GM19351 (cell line): ENCODE data around the gene MCM5.
"Not testable (repeated sequence)": the region's sequence is repeated elsewhere in the genome, so short reads cannot be mapped to it uniquely, and the experiment has no call there.

ENCODE experiments used
- ATAC-seq: cut with Tn5 transposase; IDR thresholded peaks from one replicate; pipeline ENCODE4 v1.9.1; 2021; ENCODE audit warnings: mild to moderate bottlenecking, moderate library complexity; ENCODE audit not compliant: unreplicated experiment

The MCM5 gene

DNA sequence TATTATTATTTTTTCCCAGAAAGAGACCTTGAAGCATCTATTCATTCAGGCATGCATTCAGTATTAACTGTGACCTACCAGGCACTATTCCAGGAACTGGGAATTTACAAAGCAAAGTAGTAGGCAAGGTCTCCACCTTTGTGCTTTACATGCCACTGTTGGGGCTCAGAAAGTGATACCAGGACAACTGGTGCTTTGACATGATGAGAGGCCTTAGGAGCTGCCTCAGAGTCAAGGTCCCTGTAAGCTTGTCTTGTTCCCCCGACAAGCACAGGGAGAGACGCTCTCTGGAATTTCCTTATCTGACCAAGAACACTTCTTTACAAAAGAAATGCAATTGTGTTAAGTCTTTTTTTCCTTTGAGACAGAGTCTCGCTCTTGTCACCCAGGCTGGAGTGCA, 21.3 kb upstream of the MCM5 start:
- ATAC-seq = no peak

DNA sequence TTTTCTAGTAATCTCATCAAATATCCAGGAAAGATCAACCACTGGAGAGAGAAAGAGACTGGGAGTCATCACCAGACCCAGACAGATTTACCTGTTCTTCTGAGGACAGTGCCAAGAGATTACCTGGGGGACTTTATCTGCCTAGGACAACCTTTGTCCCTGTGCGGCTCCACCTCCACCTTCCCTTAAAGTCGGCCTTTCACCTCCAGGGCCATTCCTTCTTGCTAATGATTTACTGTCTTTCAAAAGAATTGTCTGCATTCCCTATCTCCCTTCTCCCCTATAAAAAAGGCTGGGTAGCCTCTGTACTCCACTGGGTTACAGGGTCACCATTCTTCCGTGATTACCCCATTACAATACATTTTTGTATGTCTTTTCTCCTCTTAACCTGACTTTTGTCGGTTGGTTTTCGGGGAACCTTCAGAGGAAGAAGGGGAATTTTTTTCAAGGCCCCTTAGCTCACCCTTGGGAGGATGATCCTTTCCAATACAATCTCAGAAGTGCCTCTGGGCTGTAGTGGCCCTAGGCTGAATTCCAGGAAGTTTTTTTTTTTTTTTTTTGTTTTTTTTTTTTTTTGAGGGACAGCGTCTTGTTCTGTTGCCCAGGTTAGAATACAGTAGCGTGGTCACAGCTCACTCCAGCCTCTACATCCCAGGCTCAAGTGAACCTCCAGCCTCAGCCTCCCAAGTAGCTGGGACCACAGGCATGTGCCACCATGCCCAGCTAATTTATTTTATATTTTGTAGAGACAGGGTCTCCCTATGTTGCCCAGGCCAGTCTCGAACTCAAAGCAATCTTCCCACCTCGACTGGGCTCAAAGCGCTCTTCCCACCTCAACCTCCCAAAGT, 20.6 kb upstream of the MCM5 start:
- ATAC-seq = no peak

DNA sequence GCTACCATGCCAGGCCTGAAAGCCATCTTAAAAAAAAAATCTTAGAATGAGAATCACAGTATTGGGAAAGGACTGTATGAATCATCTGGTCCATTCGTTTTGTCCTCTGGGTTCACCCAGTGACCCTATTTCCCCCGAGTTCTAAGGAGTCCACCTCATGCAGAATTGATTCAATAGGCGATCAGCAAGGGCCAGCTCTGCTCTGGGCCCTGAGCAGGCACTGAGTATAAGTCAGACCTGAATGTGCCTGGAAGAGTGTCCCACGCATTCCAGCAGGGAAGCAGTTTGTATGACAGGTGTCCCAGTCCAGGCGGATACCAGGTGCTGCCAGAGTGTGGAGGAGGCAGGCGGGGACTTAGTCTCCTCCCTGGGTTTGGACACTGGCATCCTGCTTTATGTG, 19.9 kb upstream of the MCM5 start:
- no peak for ATAC-seq

DNA sequence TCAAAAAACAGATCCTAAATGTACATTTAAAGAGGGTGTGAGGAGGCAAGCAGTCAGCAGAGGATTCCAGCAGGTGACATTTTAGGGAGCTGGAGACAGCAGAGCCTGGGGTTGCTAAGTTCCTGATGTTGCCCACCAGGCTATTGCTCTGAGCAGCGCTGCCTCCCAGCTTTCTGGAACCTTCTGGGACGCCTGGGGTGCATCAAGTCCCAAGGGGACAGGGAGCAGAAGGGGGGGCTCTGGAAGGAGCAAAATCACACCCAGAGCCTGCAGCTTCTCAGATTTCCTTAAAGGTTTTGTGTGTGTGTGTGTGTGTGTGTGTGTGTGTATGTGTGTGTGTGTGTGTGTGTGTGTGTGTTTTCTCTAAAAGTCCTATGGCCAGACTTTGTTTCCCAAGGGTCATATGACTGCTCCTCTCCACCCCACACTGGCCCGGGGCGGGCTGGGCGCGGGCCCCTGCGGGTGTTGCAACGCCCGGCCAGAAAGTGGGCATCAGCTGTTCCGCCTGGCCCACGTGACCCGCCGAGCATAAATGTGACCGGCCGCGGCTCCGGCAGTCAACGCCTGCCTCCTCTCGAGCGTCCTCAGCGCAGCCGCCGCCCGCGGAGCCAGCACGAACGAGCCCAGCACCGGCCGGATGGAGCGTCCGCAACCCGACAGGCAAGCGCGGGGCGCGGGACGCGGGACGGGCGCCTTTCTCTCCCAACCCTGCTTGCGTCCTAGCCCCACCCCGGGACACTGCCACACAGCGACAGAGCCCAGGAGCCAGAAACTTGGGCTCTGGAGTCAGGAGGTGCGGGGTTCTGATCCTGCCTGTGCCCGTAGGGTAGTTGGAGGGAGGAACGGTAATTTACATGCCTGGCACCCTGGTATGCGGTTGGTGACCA, 19.2 kb upstream of the MCM5 start, which contains the start of gene HMOX1:
Gene HMOX1 (plus strand): TSS at position 560 of the 887 bp plus-strand sequence. CDS start 78 bp downstream, at position 638.
- peak; percentile 72 for ATAC-seq

DNA sequence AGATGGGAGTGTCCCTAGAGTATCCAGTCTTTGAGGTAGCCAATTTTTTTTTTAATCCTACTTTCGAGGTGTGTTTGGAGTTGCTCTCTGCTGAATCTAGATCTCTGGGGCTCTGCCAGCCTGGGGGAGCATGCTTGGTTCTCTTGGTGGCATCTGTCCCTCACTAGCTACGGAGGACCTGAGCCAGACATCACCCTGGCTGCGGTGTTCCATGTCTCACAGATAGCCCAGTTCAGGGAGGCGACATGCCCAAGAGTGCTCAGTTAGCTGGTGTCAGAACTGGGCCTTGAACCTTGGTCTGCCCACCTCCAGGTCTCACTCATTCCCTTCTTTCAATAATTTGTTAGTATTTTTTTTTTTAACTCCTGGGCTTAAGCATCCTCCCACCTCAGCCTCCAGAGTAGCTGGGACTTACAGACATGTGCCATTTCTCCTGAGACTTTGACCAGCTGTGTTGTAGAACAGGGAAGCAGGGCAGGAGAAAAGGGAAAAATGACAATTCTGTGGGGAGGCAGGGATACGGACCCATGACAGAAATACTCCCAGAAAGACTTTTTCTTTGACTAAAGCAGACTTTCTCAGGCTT, 18.4 kb upstream of the MCM5 start:
- ATAC-seq = no peak

DNA sequence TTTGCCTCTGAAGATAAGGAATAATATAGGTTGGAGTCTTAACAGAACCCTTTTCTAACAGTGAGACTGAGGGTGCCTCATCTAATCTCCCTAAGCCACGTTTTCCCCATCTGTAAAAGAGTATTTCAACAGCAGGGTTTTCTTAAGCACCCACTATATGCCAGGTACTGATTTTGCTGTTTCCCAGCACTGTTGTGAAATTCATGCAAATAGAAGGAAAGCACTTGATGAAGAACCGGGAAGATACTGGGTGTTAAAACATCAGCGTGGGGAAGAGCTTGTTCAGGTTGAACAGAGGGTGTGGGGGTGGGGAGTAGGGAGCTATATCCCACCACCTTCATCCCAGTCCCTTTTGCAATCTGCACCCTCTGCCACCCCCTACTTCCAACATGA, 16.3 kb upstream of the MCM5 start:
- no peak for ATAC-seq

DNA sequence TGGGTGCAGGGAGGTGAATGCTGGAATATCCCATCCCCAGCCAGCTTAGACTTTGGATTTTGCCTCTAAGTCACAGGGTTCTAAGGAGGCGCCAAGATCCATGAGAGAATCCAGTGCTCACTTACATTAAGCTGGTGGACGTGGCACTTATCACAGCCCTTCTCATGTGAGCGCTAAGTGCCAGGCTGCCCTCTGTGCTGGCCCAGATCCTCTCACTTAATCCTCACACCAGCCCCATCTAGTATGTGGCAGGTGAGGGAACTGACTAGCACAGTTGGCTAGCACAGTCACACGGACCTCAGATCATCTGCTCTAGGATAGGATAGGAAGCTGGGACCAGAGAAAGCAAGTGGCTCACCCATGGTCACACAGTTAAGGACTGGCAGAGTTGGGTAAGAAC, 15.4 kb upstream of the MCM5 start:
- no peak for ATAC-seq

DNA sequence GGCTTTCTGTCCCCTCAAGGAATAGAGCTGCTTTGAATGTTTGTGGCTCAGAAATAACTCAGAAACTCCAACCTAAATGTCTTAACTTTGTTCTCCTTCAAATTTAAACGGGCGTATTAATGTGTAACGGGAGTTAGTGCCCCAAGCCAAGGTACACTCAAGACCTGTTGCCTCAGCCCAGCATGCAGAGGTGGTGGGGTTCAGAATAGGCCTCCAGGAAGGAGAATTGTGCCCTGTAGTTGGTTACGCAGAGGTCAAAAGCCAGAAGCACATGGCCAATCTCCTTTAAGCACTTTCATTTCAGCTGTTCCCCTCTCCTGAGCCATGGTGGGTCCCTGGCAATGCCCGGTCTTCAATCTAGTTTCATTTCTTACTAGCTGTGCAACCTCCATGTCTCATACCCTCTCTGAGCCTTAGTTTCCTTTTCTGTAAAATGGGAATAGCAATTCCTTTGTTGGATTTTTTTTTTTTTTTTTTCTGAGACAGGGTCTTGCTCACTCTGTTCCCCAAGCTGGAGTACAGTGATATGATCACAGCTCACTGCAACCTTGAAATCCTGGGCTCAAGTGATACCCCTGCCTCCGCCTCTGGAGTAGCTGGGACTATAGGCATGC, 14.9 kb upstream of the MCM5 start:
- ATAC-seq = no peak

DNA sequence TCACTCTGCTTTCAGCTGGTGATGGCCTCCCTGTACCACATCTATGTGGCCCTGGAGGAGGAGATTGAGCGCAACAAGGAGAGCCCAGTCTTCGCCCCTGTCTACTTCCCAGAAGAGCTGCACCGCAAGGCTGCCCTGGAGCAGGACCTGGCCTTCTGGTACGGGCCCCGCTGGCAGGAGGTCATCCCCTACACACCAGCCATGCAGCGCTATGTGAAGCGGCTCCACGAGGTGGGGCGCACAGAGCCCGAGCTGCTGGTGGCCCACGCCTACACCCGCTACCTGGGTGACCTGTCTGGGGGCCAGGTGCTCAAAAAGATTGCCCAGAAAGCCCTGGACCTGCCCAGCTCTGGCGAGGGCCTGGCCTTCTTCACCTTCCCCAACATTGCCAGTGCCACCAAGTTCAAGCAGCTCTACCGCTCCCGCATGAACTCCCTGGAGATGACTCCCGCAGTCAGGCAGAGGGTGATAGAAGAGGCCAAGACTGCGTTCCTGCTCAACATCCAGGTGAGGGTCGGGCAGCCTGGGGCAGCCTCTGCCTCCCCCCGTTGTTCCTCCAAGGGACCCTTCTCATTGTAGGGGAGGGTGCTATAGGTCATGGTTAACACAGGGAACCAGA, 13.2 kb upstream of the MCM5 start:
- ATAC-seq = no peak

DNA sequence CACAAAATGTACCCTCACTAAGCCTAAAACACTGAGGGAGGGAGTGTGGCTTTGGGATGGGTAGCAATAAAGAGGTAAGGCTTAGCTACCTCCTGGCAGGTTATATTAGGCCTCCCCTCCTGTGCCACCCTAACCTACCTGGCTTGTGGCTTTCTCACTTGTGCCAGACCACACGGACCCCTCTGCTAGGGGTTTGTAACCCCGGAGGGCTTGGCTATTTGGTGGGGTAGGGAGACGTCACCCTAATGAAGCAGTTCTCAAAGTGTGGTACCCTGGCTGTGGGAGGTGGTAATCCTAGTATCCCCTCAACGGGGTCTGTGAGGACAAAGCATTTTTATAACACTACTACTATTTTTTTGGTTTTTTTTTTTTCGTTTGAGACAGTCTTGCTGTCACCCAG, 9.0 kb upstream of the MCM5 start:
- ATAC-seq = no peak

DNA sequence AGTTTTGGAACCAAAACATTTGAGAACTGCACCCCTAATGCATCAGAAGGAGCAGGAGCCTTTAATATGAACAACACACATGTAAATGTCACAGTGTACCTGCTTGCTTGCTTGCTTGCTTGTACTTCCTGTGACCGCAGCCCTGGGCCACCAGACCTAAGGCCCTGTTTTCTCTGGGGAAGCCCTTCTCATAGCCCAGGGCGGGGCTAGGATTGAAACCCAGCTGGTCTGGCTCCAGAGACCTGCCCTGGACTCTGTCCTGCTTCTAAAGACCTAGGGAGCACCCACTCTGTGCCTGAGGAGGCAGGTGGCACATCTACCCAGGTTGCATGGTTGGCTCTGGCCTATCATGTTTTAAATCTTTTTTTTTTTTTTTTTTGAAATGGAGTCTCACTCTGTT, 7.6 kb upstream of the MCM5 start:
- no peak for ATAC-seq

DNA sequence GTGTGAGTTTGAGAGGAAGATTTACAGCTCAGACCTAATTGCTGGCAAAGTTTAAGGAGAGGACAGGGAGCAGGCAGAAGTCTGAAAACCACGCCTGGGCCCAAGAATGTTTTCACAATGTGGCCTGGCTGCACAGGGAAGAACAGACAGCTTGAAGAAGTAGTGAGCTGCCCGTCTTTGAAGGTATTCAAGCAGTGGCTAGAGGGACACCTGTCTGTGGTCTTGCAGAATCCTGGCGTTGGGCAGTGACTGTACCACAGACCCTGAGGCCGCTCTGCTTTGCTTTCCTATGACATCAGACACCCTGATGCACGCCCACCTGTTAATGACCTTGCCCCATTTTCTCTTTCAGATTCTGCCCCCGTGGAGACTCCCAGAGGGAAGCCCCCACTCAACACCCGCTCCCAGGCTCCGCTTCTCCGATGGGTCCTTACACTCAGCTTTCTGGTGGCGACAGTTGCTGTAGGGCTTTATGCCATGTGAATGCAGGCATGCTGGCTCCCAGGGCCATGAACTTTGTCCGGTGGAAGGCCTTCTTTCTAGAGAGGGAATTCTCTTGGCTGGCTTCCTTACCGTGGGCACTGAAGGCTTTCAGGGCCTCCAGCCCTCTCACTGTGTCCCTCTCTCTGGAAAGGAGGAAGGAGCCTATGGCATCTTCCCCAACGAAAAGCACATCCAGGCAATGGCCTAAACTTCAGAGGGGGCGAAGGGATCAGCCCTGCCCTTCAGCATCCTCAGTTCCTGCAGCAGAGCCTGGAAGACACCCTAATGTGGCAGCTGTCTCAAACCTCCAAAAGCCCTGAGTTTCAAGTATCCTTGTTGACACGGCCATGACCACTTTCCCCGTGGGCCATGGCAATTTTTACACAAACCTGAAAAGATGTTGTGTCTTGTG, 6.6 kb upstream of the MCM5 start:
- ATAC-seq = no peak

DNA sequence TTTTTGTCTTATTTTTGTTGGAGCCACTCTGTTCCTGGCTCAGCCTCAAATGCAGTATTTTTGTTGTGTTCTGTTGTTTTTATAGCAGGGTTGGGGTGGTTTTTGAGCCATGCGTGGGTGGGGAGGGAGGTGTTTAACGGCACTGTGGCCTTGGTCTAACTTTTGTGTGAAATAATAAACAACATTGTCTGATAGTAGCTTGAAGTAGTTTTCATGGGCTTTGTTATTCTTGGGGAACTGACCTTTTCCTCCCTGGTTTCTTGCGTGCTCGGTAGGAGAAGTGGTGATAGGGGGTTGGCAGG, 6.0 kb upstream of the MCM5 start:
- ATAC-seq = no peak

DNA sequence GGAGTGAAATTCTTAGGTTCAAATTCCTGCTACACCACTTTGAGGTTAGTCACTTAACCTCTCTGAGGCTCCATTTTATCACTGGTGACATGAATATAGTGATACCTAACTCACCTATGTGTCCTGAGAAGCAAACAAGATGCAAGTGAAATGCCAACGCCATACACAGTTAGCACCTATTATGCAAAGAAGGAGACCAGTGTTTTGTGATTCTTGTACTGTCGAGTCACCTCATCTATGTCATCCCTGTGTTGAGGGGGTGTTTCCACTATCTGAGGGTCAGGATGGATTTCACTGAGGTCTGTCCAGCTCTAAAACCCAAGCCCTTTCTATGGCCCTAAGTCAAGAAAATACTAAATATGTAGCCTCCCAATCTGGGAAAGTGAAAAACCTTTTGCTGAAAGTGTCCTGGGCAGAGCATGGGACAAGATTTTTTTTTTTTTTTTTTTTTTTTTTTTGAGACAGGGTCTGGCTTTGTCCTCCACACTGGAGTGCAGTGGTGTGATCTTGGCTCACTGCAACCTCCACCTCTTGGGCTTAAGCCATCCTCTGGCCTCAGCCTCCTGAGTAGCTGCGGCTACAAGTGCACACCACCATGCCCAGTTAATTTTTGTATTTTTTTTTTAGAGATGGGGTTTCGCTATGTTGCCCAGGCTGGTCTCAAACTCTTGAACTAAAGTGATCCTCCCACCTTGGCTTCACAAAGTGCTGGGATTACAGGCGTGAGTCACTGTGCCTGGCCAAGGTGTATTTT, 5.0 kb upstream of the MCM5 start:
- ATAC-seq = no peak

DNA sequence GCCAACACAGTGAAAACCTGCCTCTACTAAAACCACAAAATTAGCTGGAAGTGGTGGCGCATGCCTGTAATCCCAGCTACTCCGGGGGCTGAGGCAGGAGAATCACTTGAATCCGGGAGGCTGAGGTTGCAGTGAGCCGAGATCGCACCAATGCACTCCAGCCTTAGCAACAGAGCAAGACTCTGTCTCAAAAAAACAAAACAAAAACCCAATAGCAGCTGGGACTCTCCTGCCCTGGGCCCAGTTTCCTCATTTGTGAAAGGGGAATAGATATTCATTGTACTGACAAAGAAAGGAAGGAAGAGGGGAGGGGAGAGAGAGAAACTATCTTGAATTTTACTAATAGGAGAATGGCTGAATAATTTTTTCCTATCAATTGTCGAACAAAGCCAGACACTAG, 3.3 kb upstream of the MCM5 start:
- not testable (repeated sequence) for ATAC-seq

DNA sequence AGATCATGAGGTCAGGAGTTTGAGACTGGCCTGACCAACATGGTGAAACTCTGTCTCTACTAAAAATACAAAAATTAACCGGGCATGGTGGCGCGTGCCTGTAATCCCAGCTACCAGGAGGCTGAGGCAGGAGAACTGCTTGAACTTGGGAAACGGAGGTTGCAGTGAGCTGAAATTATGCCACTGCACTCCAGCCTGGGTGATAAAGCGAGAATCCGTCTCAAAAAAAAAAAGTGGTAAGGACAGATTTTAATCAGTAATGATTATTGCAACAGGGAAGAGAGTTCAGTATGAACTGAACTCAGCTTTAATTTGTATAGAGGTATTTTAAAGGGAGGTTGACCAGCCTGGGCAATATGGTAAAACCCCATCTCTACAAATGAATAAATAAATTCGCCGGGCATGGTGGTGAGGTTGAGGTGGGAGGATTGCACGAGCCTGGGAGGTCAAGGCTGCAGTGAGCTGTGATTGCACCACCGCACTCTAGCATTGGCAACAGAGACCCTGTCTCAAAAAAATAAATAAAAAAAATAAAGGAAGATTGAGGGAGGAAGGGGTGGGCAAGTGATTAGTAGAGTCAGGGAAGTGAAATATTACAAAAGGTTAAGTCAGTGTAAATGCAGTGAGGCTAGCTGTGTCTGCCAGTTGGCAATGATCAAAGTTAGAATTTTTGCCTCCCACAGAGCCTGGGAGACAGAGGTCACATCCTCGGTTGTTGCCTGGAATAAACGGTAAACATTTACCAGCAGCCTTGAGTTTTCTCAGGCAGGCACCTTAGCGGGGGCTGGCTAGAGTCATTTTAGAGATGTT, 2.6 kb upstream of the MCM5 start:
- ATAC-seq = no peak

DNA sequence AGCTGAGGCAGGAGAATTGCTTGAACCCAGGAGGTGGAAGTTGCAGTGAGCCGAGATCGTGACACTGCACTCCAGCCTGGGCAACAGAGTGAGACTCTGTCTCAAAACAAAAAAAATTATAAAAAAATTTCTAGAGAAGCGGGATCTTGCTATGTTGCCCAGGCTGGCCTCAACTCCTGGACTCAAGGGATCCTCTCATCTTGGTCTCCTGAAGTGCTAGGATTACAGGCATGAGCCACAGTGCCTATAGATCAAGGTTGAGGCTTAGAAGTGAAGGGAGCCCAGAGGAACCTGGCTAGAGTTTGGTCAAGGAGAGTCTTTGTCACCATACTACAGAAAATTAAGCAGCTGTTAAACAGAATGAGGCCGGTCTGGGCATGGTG, 1.4 kb upstream of the MCM5 start:
- ATAC-seq = no peak

DNA sequence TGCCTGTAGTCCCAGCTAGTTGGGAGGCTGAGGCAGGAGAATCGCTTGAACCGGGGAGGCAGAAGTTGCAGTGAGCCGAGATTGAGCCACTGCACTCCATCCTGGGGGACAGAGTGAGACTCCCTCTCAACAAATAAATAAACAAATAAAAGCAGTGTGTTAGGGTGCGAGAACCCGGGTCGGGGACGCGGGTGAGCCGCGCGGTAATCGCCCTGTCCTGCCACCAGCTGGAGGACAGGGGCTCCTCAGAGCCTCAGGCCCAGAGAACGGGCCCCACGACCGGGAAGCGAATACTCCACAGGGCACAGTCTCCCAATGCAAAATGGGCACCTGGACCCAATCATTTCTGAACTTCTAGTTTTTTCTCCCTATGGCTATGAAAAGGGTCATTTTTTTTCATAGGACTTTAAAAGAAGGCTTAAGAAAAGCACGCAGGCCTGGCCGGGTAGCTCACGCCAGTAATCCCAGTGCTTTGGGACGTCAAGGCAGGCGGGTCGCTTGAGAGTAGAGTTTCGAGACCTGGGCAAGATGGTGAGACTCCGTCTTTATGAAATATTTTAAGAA, 744 bp upstream of the MCM5 start:
- no peak for ATAC-seq
